ENCODE measurements around the gene QSOX2. TPM values are rescaled to one million over a fixed set of nuclear protein-coding genes. Genes with fewer than 3 reads are reported as not detected.

QSOX2 gene
- total and polyA plus RNA-seq, 2 experiments from 2014 or later = 9.2 to 29.2 TPM

DNA sequence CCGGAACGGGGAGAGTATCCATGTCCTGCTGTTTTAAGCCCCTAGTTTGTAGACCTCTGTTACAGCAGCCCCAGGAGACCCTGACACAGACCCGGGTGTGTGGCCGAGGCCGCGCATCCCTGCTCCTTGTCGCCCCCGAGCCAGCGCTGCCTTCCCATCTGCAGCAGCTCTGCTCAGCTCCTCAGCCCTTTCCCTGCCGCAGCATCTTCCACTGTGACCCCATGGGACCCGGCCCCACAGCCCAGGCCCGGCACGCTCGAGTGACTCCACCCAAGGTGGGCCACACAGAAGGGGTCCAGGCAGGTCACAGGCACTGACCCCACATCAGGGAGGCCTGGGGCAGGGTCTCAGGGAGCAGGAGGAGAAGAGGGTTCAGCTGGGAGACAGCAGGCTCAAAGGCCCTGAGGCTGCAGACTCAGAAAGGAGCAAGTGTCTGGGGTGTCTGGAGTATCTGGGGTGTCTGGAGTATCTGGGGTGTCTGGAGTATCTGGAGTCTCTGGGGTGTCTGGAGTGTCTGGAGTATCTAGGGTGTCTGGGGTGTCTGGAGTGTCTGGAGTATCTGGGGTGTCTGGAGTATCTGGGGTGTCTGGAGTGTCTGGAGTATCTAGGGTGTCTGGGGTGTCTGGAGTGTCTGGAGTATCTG, 71.8 kb downstream of the QSOX2 start (continued):
- no peak for TF ChIP-seq ZNF114 (CRISPR knock-in tag; IDR thresholded peaks at IDR 0.05)
- TF ChIP-seq, protein P1, sequence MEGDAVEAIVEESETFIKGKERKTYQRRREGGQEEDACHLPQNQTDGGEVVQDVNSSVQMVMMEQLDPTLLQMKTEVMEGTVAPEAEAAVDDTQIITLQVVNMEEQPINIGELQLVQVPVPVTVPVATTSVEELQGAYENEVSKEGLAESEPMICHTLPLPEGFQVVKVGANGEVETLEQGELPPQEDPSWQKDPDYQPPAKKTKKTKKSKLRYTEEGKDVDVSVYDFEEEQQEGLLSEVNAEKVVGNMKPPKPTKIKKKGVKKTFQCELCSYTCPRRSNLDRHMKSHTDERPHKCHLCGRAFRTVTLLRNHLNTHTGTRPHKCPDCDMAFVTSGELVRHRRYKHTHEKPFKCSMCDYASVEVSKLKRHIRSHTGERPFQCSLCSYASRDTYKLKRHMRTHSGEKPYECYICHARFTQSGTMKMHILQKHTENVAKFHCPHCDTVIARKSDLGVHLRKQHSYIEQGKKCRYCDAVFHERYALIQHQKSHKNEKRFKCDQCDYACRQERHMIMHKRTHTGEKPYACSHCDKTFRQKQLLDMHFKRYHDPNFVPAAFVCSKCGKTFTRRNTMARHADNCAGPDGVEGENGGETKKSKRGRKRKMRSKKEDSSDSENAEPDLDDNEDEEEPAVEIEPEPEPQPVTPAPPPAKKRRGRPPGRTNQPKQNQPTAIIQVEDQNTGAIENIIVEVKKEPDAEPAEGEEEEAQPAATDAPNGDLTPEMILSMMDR (conservative IDR thresholded peaks at IDR 0.05; ENCODE audit: low read depth in 2 of 2) = no peak
- TF ChIP-seq ZNF331 (CRISPR knock-in tag; IDR thresholded peaks at IDR 0.05; ENCODE audit: low read depth) = no peak
- TF ChIP-seq, protein P2, sequence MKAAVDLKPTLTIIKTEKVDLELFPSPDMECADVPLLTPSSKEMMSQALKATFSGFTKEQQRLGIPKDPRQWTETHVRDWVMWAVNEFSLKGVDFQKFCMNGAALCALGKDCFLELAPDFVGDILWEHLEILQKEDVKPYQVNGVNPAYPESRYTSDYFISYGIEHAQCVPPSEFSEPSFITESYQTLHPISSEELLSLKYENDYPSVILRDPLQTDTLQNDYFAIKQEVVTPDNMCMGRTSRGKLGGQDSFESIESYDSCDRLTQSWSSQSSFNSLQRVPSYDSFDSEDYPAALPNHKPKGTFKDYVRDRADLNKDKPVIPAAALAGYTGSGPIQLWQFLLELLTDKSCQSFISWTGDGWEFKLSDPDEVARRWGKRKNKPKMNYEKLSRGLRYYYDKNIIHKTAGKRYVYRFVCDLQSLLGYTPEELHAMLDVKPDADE (IDR thresholded peaks at IDR 0.05) = no peak
- no peak for TF ChIP-seq CREB1 (CRISPR knock-in tag; IDR thresholded peaks at IDR 0.05; ENCODE audit: low read depth)
- no peak for TF ChIP-seq JUNB (IDR thresholded peaks at IDR 0.05; ENCODE audit: unreplicated experiment)
- TF ChIP-seq POLR2AphosphoS5 (IDR thresholded peaks at IDR 0.05; ENCODE audit: low read depth) = no peak
- TF ChIP-seq NANOG (IDR thresholded peaks at IDR 0.05; ENCODE audit: borderline replicate concordance) = no peak

DNA sequence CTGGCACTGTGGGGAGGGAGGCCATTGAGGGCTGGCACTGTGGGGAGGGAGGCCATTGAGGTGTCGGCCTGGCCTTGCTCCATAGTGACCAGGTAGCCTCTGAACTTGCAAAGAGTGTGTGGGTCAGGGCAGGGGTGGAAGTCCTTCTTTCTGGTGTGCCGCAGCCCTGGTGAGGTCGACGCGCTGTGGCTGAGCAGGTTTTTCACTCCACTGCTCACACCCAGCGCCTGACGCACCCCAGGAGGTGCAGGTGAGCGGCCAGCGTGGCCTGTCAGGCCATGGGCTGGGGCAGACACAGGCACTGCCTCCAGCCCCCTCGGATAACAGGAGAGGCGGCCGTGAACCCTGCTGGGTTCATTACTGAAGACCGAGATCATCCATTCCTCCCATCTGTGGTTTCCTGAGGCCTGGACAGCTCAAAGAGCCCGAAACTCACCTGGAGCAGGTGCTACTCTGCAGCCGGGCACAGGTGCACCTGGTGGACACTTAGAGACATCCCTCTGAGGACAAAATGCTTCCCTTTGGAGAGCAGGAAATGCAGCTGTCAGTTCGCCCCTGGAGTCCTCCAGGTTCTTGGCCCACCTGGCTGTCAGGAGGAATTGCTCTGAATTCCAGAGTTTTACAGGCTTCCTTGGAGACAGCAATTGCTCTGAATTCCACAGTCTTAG, 73.1 kb downstream of the QSOX2 start:
- Mint-ChIP-seq H3K4me3 (no peak overlapping the region; the same call in 2 of the 3 replicates), H3K27me3 (ENCODE audit: insufficient read depth, low read depth, poor library complexity) (peaks cover 8% of the 10 kb centered on the region), H3K36me3 (ENCODE audit: low read depth) (no peaks in the 10 kb centered on the region; the same call in 2 of the 3 replicates), H3K27ac (no peak overlapping the region; the same call in 1 of the 2 replicates), H3K4me1 (peaks cover 30% of the 10 kb centered on the region), H3K9me3 (no peaks in the 10 kb centered on the region)
- H3F3A ChIP-seq (replicated peaks; ENCODE audit: low read depth) = 0 out of 2 replicates have a peak, but pooled peaks cover 3% of the 10 kb centered on the region
- no peak overlapping the region for H3K27ac ChIP-seq (ENCODE audit: low read depth)
- no peaks in the 10 kb centered on the region for H3K79me2 ChIP-seq (replicated peaks; ENCODE audit: insufficient read depth)
- H3K36me3 ChIP-seq (ENCODE audit: insufficient read depth) = no peaks in the 10 kb centered on the region
- no peaks in the 10 kb centered on the region for H3K9me2 ChIP-seq (ENCODE audit: insufficient read depth)
- DNase-seq (ENCODE audit: low spot score) = peak; percentile 43
- no peak for ATAC-seq
- H3K4me1 ChIP-seq (ENCODE audit: insufficient read depth) = peaks cover 7% of the 10 kb centered on the region; the same call in 1 of the 2 replicates
- no peaks in the 10 kb centered on the region for H4K20me1 ChIP-seq (replicated peaks; ENCODE audit: insufficient read depth)
- H3K4me2 ChIP-seq = no peak overlapping the region
- no peaks in the 10 kb centered on the region for H3K27me3 ChIP-seq (ENCODE audit: insufficient read depth)
- no peak overlapping the region for H3K4me3 ChIP-seq
- H2AFZ ChIP-seq = no peak overlapping the region
- no peak for TF ChIP-seq POLR2AphosphoS5 (IDR thresholded peaks at IDR 0.05; ENCODE audit: low read depth)
- no peak for TF ChIP-seq EZH2phosphoT487 (IDR thresholded peaks at IDR 0.05; ENCODE audit: unreplicated experiment)
- TF ChIP-seq STAT1 (IDR thresholded peaks at IDR 0.05; ENCODE audit: unreplicated experiment) = no peak
- TF ChIP-seq ZNF331 (CRISPR knock-in tag; IDR thresholded peaks at IDR 0.05; ENCODE audit: low read depth) = no peak
- TF ChIP-seq, protein P3, sequence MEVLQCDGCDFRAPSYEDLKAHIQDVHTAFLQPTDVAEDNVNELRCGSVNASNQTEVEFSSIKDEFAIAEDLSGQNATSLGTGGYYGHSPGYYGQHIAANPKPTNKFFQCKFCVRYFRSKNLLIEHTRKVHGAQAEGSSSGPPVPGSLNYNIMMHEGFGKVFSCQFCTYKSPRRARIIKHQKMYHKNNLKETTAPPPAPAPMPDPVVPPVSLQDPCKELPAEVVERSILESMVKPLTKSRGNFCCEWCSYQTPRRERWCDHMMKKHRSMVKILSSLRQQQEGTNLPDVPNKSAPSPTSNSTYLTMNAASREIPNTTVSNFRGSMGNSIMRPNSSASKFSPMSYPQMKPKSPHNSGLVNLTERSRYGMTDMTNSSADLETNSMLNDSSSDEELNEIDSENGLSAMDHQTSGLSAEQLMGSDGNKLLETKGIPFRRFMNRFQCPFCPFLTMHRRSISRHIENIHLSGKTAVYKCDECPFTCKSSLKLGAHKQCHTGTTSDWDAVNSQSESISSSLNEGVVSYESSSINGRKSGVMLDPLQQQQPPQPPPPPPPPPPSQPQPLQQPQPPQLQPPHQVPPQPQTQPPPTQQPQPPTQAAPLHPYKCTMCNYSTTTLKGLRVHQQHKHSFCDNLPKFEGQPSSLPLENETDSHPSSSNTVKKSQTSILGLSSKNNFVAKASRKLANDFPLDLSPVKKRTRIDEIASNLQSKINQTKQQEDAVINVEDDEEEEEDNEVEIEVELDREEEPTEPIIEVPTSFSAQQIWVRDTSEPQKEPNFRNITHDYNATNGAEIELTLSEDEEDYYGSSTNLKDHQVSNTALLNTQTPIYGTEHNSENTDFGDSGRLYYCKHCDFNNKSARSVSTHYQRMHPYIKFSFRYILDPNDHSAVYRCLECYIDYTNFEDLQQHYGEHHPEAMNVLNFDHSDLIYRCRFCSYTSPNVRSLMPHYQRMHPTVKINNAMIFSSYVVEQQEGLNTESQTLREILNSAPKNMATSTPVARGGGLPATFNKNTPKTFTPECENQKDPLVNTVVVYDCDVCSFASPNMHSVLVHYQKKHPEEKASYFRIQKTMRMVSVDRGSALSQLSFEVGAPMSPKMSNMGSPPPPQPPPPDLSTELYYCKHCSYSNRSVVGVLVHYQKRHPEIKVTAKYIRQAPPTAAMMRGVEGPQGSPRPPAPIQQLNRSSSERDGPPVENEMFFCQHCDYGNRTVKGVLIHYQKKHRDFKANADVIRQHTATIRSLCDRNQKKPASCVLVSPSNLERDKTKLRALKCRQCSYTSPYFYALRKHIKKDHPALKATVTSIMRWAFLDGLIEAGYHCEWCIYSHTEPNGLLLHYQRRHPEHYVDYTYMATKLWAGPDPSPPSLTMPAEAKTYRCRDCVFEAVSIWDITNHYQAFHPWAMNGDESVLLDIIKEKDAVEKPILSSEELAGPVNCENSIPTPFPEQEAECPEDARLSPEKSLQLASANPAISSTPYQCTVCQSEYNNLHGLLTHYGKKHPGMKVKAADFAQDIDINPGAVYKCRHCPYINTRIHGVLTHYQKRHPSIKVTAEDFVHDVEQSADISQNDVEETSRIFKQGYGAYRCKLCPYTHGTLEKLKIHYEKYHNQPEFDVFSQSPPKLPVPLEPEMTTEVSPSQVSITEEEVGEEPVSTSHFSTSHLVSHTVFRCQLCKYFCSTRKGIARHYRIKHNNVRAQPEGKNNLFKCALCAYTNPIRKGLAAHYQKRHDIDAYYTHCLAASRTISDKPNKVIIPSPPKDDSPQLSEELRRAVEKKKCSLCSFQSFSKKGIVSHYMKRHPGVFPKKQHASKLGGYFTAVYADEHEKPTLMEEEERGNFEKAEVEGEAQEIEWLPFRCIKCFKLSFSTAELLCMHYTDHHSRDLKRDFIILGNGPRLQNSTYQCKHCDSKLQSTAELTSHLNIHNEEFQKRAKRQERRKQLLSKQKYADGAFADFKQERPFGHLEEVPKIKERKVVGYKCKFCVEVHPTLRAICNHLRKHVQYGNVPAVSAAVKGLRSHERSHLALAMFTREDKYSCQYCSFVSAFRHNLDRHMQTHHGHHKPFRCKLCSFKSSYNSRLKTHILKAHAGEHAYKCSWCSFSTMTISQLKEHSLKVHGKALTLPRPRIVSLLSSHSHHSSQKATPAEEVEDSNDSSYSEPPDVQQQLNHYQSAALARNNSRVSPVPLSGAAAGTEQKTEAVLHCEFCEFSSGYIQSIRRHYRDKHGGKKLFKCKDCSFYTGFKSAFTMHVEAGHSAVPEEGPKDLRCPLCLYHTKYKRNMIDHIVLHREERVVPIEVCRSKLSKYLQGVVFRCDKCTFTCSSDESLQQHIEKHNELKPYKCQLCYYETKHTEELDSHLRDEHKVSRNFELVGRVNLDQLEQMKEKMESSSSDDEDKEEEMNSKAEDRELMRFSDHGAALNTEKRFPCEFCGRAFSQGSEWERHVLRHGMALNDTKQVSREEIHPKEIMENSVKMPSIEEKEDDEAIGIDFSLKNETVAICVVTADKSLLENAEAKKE (CRISPR knock-in tag; IDR thresholded peaks at IDR 0.05) = no peak
- TF ChIP-seq ZNF114 (CRISPR knock-in tag; IDR thresholded peaks at IDR 0.05) = no peak
- TF ChIP-seq, protein P1 (conservative IDR thresholded peaks at IDR 0.05; ENCODE audit: low read depth in 2 of 2) = no peak
- TF ChIP-seq NANOG (IDR thresholded peaks at IDR 0.05; ENCODE audit: borderline replicate concordance) = no peak
- no peak for TF ChIP-seq JUNB (IDR thresholded peaks at IDR 0.05; ENCODE audit: unreplicated experiment)
